Small intestine (tissue), 7 donors: ENCODE measurements around the gene TUBB2B. TPM values are rescaled to one million over a fixed set of nuclear protein-coding genes. Genes with fewer than 3 reads are reported as not detected.
A peak's percentile ranks its signal among the peaks of the same experiment; 100 is the strongest.
"Not testable (repeated sequence)": the region's sequence is repeated elsewhere in the genome, so short reads cannot be mapped to it uniquely, and the experiment has no call there.

Experiments
- DNase-seq, 2 donors: peaks; one replicate each; pipeline versions ENCODE4 v3.0.0 to v3.0.0-alpha.2; 2013
- FAIRE-seq: peaks from 2 replicates; lab custom pipeline; 2012; peaks lifted over from hg19 to GRCh38; lab: Jason Lieb, UNC
- H3K27ac ChIP-seq, 3 donors: one replicate each; pipeline ENCODE4 v1.5.1; 2013; ENCODE audit warnings: low read length in 2 of 3, mild to moderate bottlenecking in 2 of 3, control low read depth in 1 of 3, inconsistent platforms in 1 of 3, low read depth in 1 of 3, moderate library complexity in 1 of 3
- H3K27me3 ChIP-seq, 3 donors: one replicate each; pipeline ENCODE4 v1.6.1; 2013; ENCODE audit warnings: low read length in 3 of 3, inconsistent platforms in 1 of 3; ENCODE audit not compliant: control insufficient read depth in 3 of 3, insufficient read depth in 3 of 3
- H3K36me3 ChIP-seq, 3 donors: one replicate each; pipeline ENCODE4 v1.6.1; 2013; ENCODE audit warnings: low read length in 3 of 3, inconsistent platforms in 1 of 3, low read depth in 1 of 3, mild to moderate bottlenecking in 1 of 3, moderate library complexity in 1 of 3; ENCODE audit not compliant: control insufficient read depth in 3 of 3, insufficient read depth in 2 of 3
- H3K4me1 ChIP-seq, 3 donors: one replicate each; pipeline ENCODE4 v1.6.1; 2013; ENCODE audit warnings: low read length in 2 of 3, inconsistent platforms in 1 of 3, low read depth in 1 of 3, mild to moderate bottlenecking in 1 of 3, moderate library complexity in 1 of 3; ENCODE audit not compliant: control insufficient read depth in 3 of 3, insufficient read depth in 2 of 3
- H3K4me3 ChIP-seq, 3 donors: one replicate each; pipeline ENCODE4 v1.5.1; 2013; ENCODE audit warnings: low read length in 3 of 3, control low read depth in 1 of 3, inconsistent platforms in 1 of 3, low read depth in 1 of 3, mild to moderate bottlenecking in 1 of 3, moderate library complexity in 1 of 3
- H3K9me3 ChIP-seq, 2 donors: one replicate each; pipeline ENCODE4 v1.6.1; 2013; ENCODE audit warnings: low read depth in 1 of 2, low read length in 1 of 2; ENCODE audit not compliant: control insufficient read depth in 2 of 2, insufficient read depth in 1 of 2
- WGBS, 3 donors: extraction: QIAGEN DNeasy Blood & Tissue Kit; methylation state at CpG; one replicate each; pipeline ENCODE4 v1.1.7; 2013; 5-methylcytosine and 5-hydroxymethylcytosine counted together
- polyA plus RNA-seq, 4 donors: library from polyadenylated mRNA; stranded (reverse) in 3 of 4; unstranded in 1 of 4; fragments of 200-250 nt in 3 of 4; fragments of 120-200 nt in 1 of 4; gene quantifications; one replicate each; pipeline versions ENCODE4 v1.2.1 to v1.2.3, GENCODE V29; 2013
- donor health status: healthy with polysubstance abuse.
- donor health status: control.
- donor health status: control.
- donor health status: Bipolar disorder and iron deficiency.
- donor health status: healthy.

The TUBB2B gene
- polyA plus RNA-seq, 4 donors, result 3.4 to 23.1 (median 6.4) TPM

DNA sequence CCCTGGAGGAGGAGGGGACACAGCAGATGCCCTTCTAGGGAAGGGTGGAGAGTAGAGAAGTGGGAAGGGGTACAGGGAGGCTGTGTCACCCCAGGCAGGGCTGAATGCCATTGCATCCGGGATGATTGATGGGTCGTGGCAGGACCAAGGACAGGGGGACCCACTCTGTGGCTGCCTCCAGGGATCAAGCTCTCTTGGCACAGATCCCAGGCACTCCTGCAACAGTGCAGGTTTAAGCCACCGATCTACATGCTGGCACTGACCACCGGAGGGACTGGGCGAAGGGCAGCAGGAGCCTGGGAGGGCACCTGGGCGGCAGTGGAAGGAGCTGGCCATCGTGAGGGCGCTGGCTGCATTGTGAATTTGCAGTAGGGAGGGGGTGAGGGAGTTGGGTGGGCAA, 47.5 kb downstream of the TUBB2B start:
- DNase-seq, H3K36me3 ChIP-seq, FAIRE-seq, H3K27me3 ChIP-seq, H3K27ac ChIP-seq, H3K9me3 ChIP-seq, H3K4me3 ChIP-seq, H3K4me1 ChIP-seq: not testable (repeated sequence)
- 59 to 73% (median 63%) methylated on average over 4 to 5 of the region's 8 CpGs for WGBS, 3 donors

DNA sequence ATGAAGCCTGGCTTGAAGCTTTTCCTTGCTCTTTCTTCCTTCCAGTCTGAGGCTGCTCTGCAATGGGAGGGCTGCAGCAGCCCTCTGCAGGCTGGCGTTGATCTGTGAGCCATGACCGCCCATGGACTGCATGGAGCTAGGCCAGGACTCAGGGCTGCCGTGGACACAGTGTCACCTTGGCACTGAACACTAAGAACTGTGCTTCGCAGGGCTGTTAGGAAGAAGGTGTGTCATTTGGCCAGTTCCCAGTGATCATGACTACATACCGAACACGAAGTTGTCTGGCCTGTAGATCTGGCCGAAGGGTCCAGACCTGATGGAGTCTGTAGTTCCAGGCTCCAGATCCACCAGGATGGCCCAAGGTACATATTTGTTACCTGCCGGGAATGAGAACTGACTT, 48.8 kb downstream of the TUBB2B start:
- not testable (repeated sequence) for H3K27ac ChIP-seq, FAIRE-seq, DNase-seq, H3K4me3 ChIP-seq, H3K9me3 ChIP-seq, H3K36me3 ChIP-seq, H3K4me1 ChIP-seq, H3K27me3 ChIP-seq
- WGBS, 3 donors, result 25 to 75% (median 45%) methylated on average over 7 to 8 of the region's 8 CpGs

DNA sequence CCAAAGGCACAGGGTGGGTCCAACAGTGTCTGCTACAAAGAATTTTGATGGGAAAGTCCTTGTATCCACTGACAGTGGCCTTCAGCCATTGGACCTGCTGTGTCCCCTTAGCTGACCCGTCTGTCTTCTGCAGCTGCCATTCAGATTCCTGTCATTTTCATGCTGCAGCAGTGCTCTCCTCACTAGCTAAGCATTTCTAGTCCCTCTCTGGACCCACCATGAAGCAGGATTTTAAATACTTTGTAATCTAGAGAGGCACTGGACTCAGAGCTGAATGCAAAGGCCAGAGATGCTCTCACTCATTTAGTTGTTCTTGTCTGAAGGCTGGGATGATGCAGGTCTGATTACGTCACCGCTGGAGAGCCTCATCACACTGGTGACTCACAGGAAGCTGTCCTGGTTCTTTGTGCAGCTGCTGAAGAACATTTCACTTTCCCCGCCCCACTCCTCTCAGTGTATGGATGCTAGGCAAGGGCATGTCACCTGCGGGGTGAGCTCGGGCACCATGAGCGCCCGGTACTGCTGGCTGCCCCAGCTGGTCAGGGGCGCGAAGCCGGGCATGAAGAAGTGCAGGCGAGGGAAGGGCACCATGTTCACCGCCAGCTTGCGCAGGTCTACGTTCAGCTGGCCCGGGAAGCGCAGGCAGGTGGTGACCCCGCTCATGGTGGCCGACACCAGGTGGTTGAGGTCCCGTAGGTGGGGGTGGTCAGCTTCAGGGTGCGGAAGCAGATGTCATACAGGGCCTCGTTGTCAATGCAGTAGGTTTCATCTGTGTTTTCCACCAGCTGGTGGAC, 50.7 kb downstream of the TUBB2B start:
- H3K9me3 ChIP-seq, result no peaks in the 10 kb centered on the region
- no peaks in the 10 kb centered on the region for H3K27me3 ChIP-seq
- H3K27ac ChIP-seq, result no peak overlapping the region
- 86 to 88% (median 88%) methylated on average over 22 of the region's 22 CpGs for WGBS, 3 donors
- H3K4me3 ChIP-seq, result no peak overlapping the region
- H3K36me3 ChIP-seq, result no peaks in the 10 kb centered on the region
- DNase-seq (peak in 1 of 2 donors; percentile 47), FAIRE-seq (no peak)
- H3K4me1 ChIP-seq, result no peaks in the 10 kb centered on the region

DNA sequence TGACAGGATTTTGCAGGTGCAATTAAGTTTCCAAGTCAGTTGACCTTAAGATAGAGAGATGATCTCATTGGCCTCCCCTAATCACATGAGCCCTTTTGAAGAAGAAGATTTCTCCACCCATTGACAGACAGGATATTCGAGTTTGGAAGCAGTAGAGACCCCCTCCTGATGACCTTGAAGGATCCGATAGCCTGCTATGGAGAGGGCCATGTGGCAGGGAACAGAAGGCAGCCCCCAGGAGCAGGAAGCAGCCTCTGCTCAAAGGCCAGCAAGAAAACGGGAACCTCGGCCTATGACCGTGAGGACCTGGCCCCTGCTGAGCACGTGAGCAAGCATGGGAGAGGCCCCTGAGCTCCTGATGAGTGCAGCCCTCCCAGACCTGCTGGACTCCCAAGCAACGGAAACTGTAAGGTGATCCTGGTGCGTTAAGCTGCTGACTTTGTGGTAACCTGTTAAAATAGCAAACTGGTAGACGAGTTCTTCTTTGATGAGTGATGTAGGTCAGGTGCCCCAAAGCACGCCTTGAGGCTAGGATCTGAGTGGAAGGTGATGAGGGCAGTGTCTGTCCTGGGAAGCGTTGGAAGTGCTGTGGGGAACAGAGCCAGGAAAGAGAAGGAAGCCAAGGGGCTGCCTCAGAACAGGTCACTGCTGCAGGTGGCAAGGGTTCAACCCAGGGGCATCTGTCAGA, 51.6 kb downstream of the TUBB2B start:
- Histone ChIP-seq H3K4me1 (no peaks in the 10 kb centered on the region), H3K9me3 (no peaks in the 10 kb centered on the region), H3K4me3 (no peak overlapping the region), H3K27ac (no peak overlapping the region), H3K27me3 (no peaks in the 10 kb centered on the region), H3K36me3 (no peaks in the 10 kb centered on the region)
- FAIRE-seq (no peak), DNase-seq (peak in 1 of 2 donors; percentile 50)
- 61 to 72% (median 62%) methylated on average over 11 of the region's 11 CpGs for WGBS, 3 donors

Other genes starting within 250 kb of the TUBB2B start
- gene NQO2, start 227.8 kb downstream of the TUBB2B start, polyA plus RNA-seq, result 10 to 100 TPM; 23.2 to 84.5 (median 58.9) TPM
- 10 to 100 TPM; 14.4 to 31.1 (median 29.5) TPM for gene RIPK1, start 159.2 kb downstream of the TUBB2B start, polyA plus RNA-seq
- gene BPHL, start 108.9 kb downstream of the TUBB2B start, polyA plus RNA-seq, result 100 to 1,000 TPM in 1 of 4 donors, 10 to 100 TPM in 3; 20.4 to 171 (median 94.2) TPM
- gene TUBB2A, start 70.1 kb downstream of the TUBB2B start, polyA plus RNA-seq, result 10 to 100 TPM; 39.7 to 97.1 (median 67.0) TPM
- gene PSMG4, start 31.3 kb upstream of the TUBB2B start, polyA plus RNA-seq, result 10 to 100 TPM; 22.6 to 43.8 (median 33.4) TPM
- gene SLC22A23, start 229.4 kb upstream of the TUBB2B start, polyA plus RNA-seq, result 10 to 100 TPM in 3 of 4 donors, 1 to 10 TPM in 1; 9.5 to 38.3 (median 15.0) TPM